NB4 (cell line): Measurements from ENCODE around the gene KRT33B.
A peak's percentile ranks its signal among the peaks of the same experiment; 100 is the strongest.
"Not testable (repeated sequence)": the region's sequence is repeated elsewhere in the genome, so short reads cannot be mapped to it uniquely, and the experiment has no call there.

ENCODE experiments used
- DNase-seq: peaks from one replicate; pipeline ENCODE4 v3.0.0; 2010; ENCODE audit warnings: low read depth
- H3K4me3 ChIP-seq: one replicate; pipeline ENCODE4 v1.5.1; 2011; ENCODE audit warnings: mild to moderate bottlenecking, low read depth, low read length, moderate library complexity
- CTCF ChIP-seq: IDR thresholded peaks from one replicate; pipeline ENCODE4 v1.5.1; 2012; ENCODE audit warnings: low read depth, low read length
- MAX ChIP-seq: IDR thresholded peaks from 2 replicates; pipeline ENCODE4 v1.6.1; 2011; ENCODE audit warnings: low read depth, low read length
- MYC ChIP-seq: IDR thresholded peaks from 2 replicates; pipeline ENCODE4 v1.6.1; 2011; ENCODE audit warnings: low read depth, low read length
- POLR2A ChIP-seq: IDR thresholded peaks from 2 replicates; pipeline ENCODE4 v1.6.1; 2011; ENCODE audit warnings: mild to moderate bottlenecking; ENCODE audit not compliant: insufficient read length; ENCODE audit errors: extremely low read depth

The KRT33B gene

DNA sequence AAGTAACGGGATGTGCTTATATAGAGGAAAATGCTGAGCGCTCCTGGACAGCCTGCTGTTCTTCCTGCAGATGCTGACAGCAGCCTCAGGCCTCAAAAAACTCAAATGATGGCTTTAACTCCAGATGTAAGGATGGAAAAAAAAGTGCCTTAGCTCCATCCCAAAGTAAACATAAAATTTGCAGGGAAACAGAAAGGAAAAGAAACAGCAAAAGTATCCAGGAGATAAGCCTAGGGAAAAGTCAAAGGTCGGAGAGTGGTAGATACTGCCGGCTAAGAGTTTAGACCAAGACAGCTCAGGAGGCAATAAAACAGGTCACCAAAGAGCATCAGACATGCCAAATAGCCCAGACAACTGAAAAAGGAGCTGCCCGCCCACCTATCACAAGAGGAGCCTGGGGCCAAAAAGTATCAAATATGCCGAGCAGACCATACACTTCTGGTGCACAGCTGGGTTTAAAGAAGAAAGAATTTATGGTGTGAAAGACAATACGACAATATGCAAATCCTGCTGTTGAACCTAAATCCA is 20.9 kb upstream of the KRT33B start:
- TF ChIP-seq POLR2A (no peak), MAX (no peak), CTCF (no peak), MYC (no peak)
- H3K4me3 ChIP-seq, result no peak overlapping the region
- no peak for DNase-seq

DNA sequence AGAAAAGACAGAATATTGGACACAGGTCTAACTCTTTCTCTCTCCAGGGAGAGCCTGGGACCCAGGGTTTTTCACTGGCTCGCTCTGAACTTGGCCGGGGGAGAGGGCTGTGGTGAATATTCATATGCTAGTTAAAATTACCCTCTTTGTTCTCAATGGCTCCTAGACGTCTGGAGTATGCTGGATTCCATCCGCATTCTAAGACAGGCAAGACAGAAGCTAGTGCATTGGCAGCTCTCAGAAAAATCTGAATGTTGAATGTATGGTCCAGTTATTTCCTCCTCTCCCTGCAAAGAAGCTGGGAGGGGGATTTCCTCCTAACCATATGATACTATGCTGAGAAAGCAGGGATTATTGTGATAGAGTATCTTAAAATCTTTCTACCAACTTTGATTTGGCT is 18.1 kb upstream of the KRT33B start:
- TF ChIP-seq POLR2A (no peak), MAX (no peak), CTCF (no peak), MYC (no peak)
- no peak for DNase-seq
- no peak overlapping the region for H3K4me3 ChIP-seq

GRCh38 chr17:41386227-41386626 is 16.6 kb upstream of the KRT33B start:
- no peak for TF ChIP-seq POLR2A
- no peak overlapping the region for H3K4me3 ChIP-seq

DNA sequence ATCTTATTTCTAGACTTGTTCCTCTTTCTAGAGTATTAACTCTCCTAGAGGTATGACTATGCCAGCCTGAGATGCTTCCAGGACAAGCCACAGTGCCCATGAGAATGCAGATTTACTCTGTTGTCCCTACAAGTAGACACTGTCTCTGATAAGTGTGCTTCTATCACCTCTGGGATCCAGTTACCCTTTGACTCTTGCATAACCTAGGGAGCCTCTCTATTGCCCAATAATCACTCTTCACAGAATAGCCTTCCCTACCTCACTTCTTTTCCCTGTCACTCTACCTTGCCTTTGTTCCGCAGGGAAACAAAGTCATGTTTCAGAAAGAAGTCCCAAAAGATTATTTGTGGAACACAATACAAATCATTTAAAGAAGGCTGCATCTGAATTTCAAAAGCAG is 14.1 kb upstream of the KRT33B start:
- TF ChIP-seq POLR2A (no peak), MAX (no peak), MYC (no peak), CTCF (no peak)
- no peak overlapping the region for H3K4me3 ChIP-seq
- DNase-seq, result peak; percentile 17

More at GRCh38 chr17:41386227-41386626, 16.6 kb upstream of the KRT33B start:
- no peak for DNase-seq

DNA sequence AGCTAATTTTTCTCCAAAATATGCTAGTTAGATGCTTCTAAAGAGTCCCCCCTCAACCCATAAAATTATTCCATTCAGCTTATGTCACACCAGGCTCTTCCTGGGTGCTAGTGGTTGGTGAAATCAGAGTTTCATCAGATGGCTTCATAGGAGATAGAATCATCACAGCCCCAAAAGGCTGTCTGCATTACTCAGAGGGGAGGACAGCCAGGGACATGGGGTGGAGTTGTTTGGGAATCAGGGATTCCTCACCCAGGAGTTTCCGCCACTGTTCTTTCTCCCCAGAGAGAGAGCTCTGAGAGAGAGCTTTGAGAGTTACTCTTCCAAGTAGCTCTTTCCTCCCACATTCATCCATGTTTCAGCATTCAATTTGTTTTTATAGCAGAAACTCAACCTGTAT is 12.8 kb upstream of the KRT33B start:
- TF ChIP-seq MAX (no peak), POLR2A (no peak), MYC (no peak), CTCF (no peak)
- no peak overlapping the region for H3K4me3 ChIP-seq
- DNase-seq, result no peak

DNA sequence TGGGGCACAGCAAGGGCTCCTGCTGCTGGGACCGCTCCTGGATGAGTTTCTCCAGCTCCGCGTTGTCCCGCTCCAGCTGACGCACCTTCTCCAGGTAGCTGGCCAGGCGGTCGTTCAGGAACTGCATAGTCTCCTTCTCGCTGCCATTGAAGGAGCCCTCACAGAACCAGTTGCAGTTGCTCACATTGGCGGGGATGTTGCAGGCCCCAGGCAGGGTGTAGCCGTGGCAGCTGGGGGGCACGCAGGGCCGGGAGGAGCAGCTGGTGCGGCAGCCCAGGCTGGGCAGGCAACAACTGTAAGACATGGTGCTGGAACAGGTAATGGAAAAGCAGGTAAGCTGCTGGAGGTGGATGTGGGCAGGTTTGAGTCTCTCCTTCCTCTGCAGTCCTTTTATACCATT is 12.3 kb upstream of the KRT33B start, which contains the start of gene KRT34:
KRT34 (minus strand) TSS at position 364 of the 400 bp plus-strand sequence; CDS start at position 304, 60 bp downstream.
- not testable (repeated sequence) for DNase-seq, H3K4me3 ChIP-seq

- H3K4me3 ChIP-seq, DNase-seq: not testable (repeated sequence)
Observed at GRCh38 chr17:41380091-41380490, 10.5 kb upstream of the KRT33B start.

DNA sequence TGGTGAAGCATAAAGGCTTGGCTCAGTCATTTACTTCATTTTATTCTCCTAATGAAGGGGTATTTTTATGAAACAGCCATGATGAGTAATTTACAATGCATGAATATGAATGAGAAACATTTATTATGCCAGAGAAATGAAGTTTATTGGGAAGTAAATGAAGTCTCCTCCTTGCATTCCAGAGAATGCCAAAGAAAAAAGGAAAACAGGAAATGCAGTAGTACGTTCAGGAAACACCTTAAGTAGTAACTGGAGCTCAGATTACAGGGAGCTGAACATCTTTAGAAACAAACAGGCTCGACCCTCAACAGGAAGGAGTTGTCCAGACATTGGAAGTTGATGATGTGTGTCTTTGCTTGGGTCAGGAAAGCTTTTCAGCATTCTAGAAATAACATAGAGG is 7.9 kb upstream of the KRT33B start:
- no peak for TF ChIP-seq MAX
- H3K4me3 ChIP-seq, result no peak overlapping the region
- DNase-seq, result no peak
